HEK293T (cell line): ENCODE results near the gene RUVBL2.
"Not testable (repeated sequence)": the region's sequence is repeated elsewhere in the genome, so short reads cannot be mapped to it uniquely, and the experiment has no call there.

Source experiments
- CTCF ChIA-PET: fragments of 350-600 bp; formaldehyde crosslinking; extraction: SDS; loops from one replicate; lab custom pipeline; 2021; ENCODE audit warnings: antibody characterized with exemption, inconsistent platforms; lab: Yijun Ruan, JAX
- POLR2A ChIA-PET: fragments of 350-600 bp; formaldehyde crosslinking; extraction: SDS; loops from one replicate; lab custom pipeline; 2020; ENCODE audit warnings: antibody characterized with exemption, inconsistent platforms; lab: Yijun Ruan, JAX
- DNase-seq: peaks from one replicate; pipeline ENCODE4 v3.0.0; 2012; ENCODE audit warnings: mixed read lengths; ENCODE audit errors: extremely low spot score
- ARNT ChIP-seq: fragments of 450-650 bp; IDR thresholded peaks from 2 replicates; pipeline ENCODE4 v1.6.1; 2017; ENCODE audit warnings: mild to moderate bottlenecking
- BHLHE40 ChIP-seq: fragments of 450-650 bp; IDR thresholded peaks from 2 replicates; pipeline ENCODE4 v1.6.1; 2016; ENCODE audit warnings: mild to moderate bottlenecking, moderate library complexity, borderline replicate concordance
- CTBP1 ChIP-seq: fragments of 450-650 bp; IDR thresholded peaks from 2 replicates; pipeline ENCODE4 v1.6.1; 2016; ENCODE audit warnings: borderline replicate concordance
- ELF4 ChIP-seq: fragments of 450-650 bp; IDR thresholded peaks from 2 replicates; pipeline ENCODE4 v1.6.1; 2017; ENCODE audit warnings: antibody characterized with exemption
- FOXA1 ChIP-seq: fragments of 450-650 bp; IDR thresholded peaks from 2 replicates; pipeline ENCODE4 v1.6.1; 2016; ENCODE audit warnings: mild to moderate bottlenecking
- FOXK2 ChIP-seq: fragments of 450-650 bp; IDR thresholded peaks from 2 replicates; pipeline ENCODE4 v1.6.1; 2016; ENCODE audit warnings: mild to moderate bottlenecking
- FOXM1 ChIP-seq: fragments of 450-650 bp; IDR thresholded peaks from 2 replicates; pipeline ENCODE4 v1.6.1; 2017; ENCODE audit warnings: mild to moderate bottlenecking, borderline replicate concordance
- HDGF ChIP-seq: fragments of 450-650 bp; IDR thresholded peaks from 2 replicates; pipeline ENCODE4 v1.6.1; 2017; ENCODE audit warnings: antibody characterized with exemption, borderline replicate concordance
- L3MBTL2 ChIP-seq: fragments of 450-650 bp; conservative IDR thresholded peaks from 2 replicates; pipeline ENCODE4 v1.6.1; 2016; ENCODE audit warnings: mild to moderate bottlenecking
- LEF1 ChIP-seq: fragments of 450-650 bp; IDR thresholded peaks from 2 replicates; pipeline ENCODE4 v1.6.1; 2017; ENCODE audit warnings: mild to moderate bottlenecking, borderline replicate concordance
- NFRKB ChIP-seq: fragments of 450-650 bp; IDR thresholded peaks from 2 replicates; pipeline ENCODE4 v1.6.1; 2016; ENCODE audit warnings: mild to moderate bottlenecking, moderate library complexity
- PKNOX1 ChIP-seq: fragments of 450-650 bp; IDR thresholded peaks from 2 replicates; pipeline ENCODE4 v1.6.1; 2016
- SP1 ChIP-seq: fragments of 450-650 bp; IDR thresholded peaks from 2 replicates; pipeline ENCODE4 v1.6.1; 2017
- SUZ12 ChIP-seq: fragments of 450-650 bp; IDR thresholded peaks from 2 replicates; pipeline ENCODE4 v1.6.1; 2016; ENCODE audit warnings: mild to moderate bottlenecking
- TARDBP ChIP-seq: fragments of 450-650 bp; IDR thresholded peaks from 2 replicates; pipeline ENCODE4 v1.6.1; 2016
- ZNF384 ChIP-seq: fragments of 450-650 bp; IDR thresholded peaks from 2 replicates; pipeline ENCODE4 v1.6.1; 2016

The RUVBL2 gene

GRCh38 chr19:49017666-49018351, 24.1 kb downstream of the RUVBL2 start:
- CTCF ChIA-PET: interaction anchor here (0.7 to 1.3 kb wide), 2 partner anchors 10 to 24 kb away, joined by 3 to 5 read pairs; partner anchors contain the start of genes GYS1 and RUVBL2
- peak; percentile 69 for DNase-seq

GRCh38 chr19:49018388-49019241, 24.9 kb downstream of the RUVBL2 start:
- POLR2A ChIA-PET: interaction anchor here (1.1 to 1.4 kb wide), 2 partner anchors 25 to 38 kb away, joined by 6 to 9 read pairs; partner anchors contain the start of genes GYS1 and RUVBL2
- CTCF ChIA-PET: interaction anchor here (0.5 to 2.4 kb wide), 4 partner anchors 19 to 231 kb away, joined by 3 to 9 read pairs (median 4); partner anchors contain the start of genes GYS1 and RUVBL2

More at GRCh38 chr19:49017666-49018351, 24.1 kb downstream of the RUVBL2 start:
- POLR2A ChIA-PET: interaction anchor here (0.6 kb wide), 1 partner anchor 908 kb away, joined by 3 read pairs; no protein-coding TSS in a partner anchor
- TF ChIP-seq ARNT (no peak), LEF1 (peak; percentile 33; the same call in 1 of the 2 replicates), FOXM1 (no peak), CTBP1 (no peak), L3MBTL2 (0 out of 2 replicates have a peak, but pooled peaks have one; percentile 8)

GRCh38 chr19:49019242-49019932, 25.7 kb downstream of the RUVBL2 start:
- DNase-seq: peak; percentile 75
- POLR2A ChIA-PET: interaction anchor here (1.1 to 1.4 kb wide), 2 partner anchors 26 to 37 kb away, joined by 6 to 9 read pairs; partner anchors contain the start of genes GYS1 and RUVBL2
- CTCF ChIA-PET: interaction anchor here (0.5 to 2.4 kb wide), 4 partner anchors 20 to 232 kb away, joined by 3 to 9 read pairs (median 3); partner anchors contain the start of gene RUVBL2
- no peak for TF ChIP-seq NFRKB
- no peak for TF ChIP-seq ARNT
- no peak for TF ChIP-seq BHLHE40
- no peak for TF ChIP-seq ZNF384
- no peak for TF ChIP-seq SP1
- TF ChIP-seq HDGF: no peak
- no peak for TF ChIP-seq ELF4
- TF ChIP-seq L3MBTL2: no peak
- no peak for TF ChIP-seq SUZ12
- TF ChIP-seq CTBP1: no peak
- no peak for TF ChIP-seq FOXM1
- no peak for TF ChIP-seq FOXA1
- no peak for TF ChIP-seq PKNOX1
- no peak for TF ChIP-seq LEF1
- no peak for TF ChIP-seq TARDBP
- TF ChIP-seq FOXK2: no peak

More at GRCh38 chr19:49018388-49019241, 24.9 kb downstream of the RUVBL2 start:
- not testable (repeated sequence) for DNase-seq

- POLR2A ChIA-PET: interaction anchor here (1.4 kb wide), 1 partner anchor 27 kb away, joined by 9 read pairs; the partner anchor contains the start of genes GYS1 and RUVBL2
- TF ChIP-seq FOXA1: no peak
- TF ChIP-seq SUZ12: no peak
- no peak for TF ChIP-seq FOXK2
- TF ChIP-seq FOXM1: no peak
- no peak for TF ChIP-seq ARNT
- no peak for TF ChIP-seq NFRKB
- TF ChIP-seq ZNF384: no peak
- no peak for TF ChIP-seq L3MBTL2
- TF ChIP-seq LEF1: no peak
- no peak for TF ChIP-seq TARDBP
- TF ChIP-seq PKNOX1: no peak
- CTCF ChIA-PET: interaction anchor here (0.8 to 2.4 kb wide), 3 partner anchors 21 to 53 kb away, joined by 3 to 9 read pairs (median 4); partner anchors contain the start of gene RUVBL2
- no peak for DNase-seq
Observed at GRCh38 chr19:49020342-49020741, 26.7 kb downstream of the RUVBL2 start.

- TF ChIP-seq TARDBP: peak; percentile 45; the same call in 1 of the 2 replicates
- no peak for TF ChIP-seq NFRKB
- CTCF ChIA-PET: interaction anchor here (0.8 to 2.4 kb wide), 4 partner anchors 21 to 53 kb away, joined by 4 to 9 read pairs (median 4); no protein-coding TSS in a partner anchor
- POLR2A ChIA-PET: interaction anchor here (1.4 kb wide), 1 partner anchor 28 kb away, joined by 5 read pairs; the partner anchor contains the start of genes GYS1 and RUVBL2
- no peak for DNase-seq
Observed at GRCh38 chr19:49020931-49021895, 27.5 kb downstream of the RUVBL2 start.
